ENCODE data around the gene MSS51. TPM values are rescaled to one million over a fixed set of nuclear protein-coding genes. Genes with fewer than 3 reads are reported as not detected.

Gene MSS51
- total and polyA plus RNA-seq, 2 donors (not counting 3 experiments of a cell fraction or from before 2014, with no cell fraction given) = 1.8 to 3.5 TPM

- Histone ChIP-seq H3K36me3 (ENCODE audit: control insufficient read depth in 2 of 2, extremely low read depth in 1 of 2, insufficient read depth in 2 of 2, low read length in 2 of 2) (no peaks in the 10 kb centered on the region), H3K9me3 (replicated peaks; ENCODE audit: control insufficient read depth, insufficient read depth, low read length) (no peaks in the 10 kb centered on the region), H2AFZ (ENCODE audit: low read depth, low read length) (no peak overlapping the region), H3K27me3 (ENCODE audit: control insufficient read depth in 2 of 2, insufficient read depth in 2 of 2, low read length in 2 of 2) (no peaks in the 10 kb centered on the region), H3K9ac (replicated peaks; ENCODE audit: extremely low read depth, insufficient read depth, low read length) (no peak overlapping the region), H3K79me2 (ENCODE audit: control insufficient read depth, insufficient read depth, low read length) (peaks cover 77% of the 10 kb centered on the region), H3K4me3 (replicated peaks in 1 of 3; ENCODE audit: insufficient read depth in 1 of 3, low read depth in 1 of 3, low read length in 3 of 3) (no peak overlapping the region), H3K27ac (ENCODE audit: insufficient read depth, low read depth, low read length) (no peak overlapping the region), H4K20me1 (replicated peaks; ENCODE audit: control insufficient read depth, extremely low read depth, insufficient read depth, low read length) (peaks cover 16% of the 10 kb centered on the region), H3K9me1 (replicated peaks; ENCODE audit: control insufficient read depth, extremely low read depth, insufficient read depth, low read length) (no peaks in the 10 kb centered on the region), H3K4me1 (ENCODE audit: control insufficient read depth, extremely low read depth, insufficient read depth, low read length) (no peaks in the 10 kb centered on the region), H3K4me2 (ENCODE audit: insufficient read depth, low read length) (no peak overlapping the region)
- FAIRE-seq = no peak
- TF ChIP-seq CTCF (IDR thresholded peaks at IDR 0.05; ENCODE audit: extremely low read depth in 1 of 2, insufficient read depth in 1 of 2, low read depth in 1 of 2, low read length in 2 of 2) = no peak
- TF ChIP-seq POLR2AphosphoS5 (IDR thresholded peaks at IDR 0.05; ENCODE audit: insufficient read depth, low read depth, low read length) = no peak
- TF ChIP-seq MAX (IDR thresholded peaks at IDR 0.05; ENCODE audit: insufficient read depth, insufficient read length) = no peak
- no peak for TF ChIP-seq JUN (IDR thresholded peaks at IDR 0.05; ENCODE audit: borderline replicate concordance, insufficient read depth, insufficient read length, low read depth)
- no peak for TF ChIP-seq FOS (IDR thresholded peaks at IDR 0.05; ENCODE audit: borderline replicate concordance, insufficient read depth, low read length)
- no peak for TF ChIP-seq GATA2 (IDR thresholded peaks at IDR 0.05; ENCODE audit: insufficient read depth, insufficient read length, low read depth, low read length)
- TF ChIP-seq MYC (IDR thresholded peaks at IDR 0.05; ENCODE audit: low read depth, low read length) = no peak
- ChIA-PET POLR2A (no interaction called here), CTCF (no interaction called here)
- intact Hi-C loops (cut with micrococcal nuclease) = no loop called here
- dilution Hi-C loops (cut with MboI; ENCODE audit: extremely low pct_ligation_motif_present, low sequenced_read_pairs) = no loop called here
- no TSS peak for BruUV-seq (replicated peaks)
- no peak for DNase-seq (ENCODE audit: low read depth, low spot score)
Observed at GRCh38 chr10:73404690-73405089, 28.7 kb downstream of the MSS51 start.
